HG03103 (cell line): ENCODE data around the gene H6PD.

Experiments used
- ATAC-seq: cut with Tn5 transposase; IDR thresholded peaks from one replicate; pipeline ENCODE4 v1.9.1; 2021; ENCODE audit warnings: low read depth; ENCODE audit not compliant: unreplicated experiment

H6PD gene

DNA sequence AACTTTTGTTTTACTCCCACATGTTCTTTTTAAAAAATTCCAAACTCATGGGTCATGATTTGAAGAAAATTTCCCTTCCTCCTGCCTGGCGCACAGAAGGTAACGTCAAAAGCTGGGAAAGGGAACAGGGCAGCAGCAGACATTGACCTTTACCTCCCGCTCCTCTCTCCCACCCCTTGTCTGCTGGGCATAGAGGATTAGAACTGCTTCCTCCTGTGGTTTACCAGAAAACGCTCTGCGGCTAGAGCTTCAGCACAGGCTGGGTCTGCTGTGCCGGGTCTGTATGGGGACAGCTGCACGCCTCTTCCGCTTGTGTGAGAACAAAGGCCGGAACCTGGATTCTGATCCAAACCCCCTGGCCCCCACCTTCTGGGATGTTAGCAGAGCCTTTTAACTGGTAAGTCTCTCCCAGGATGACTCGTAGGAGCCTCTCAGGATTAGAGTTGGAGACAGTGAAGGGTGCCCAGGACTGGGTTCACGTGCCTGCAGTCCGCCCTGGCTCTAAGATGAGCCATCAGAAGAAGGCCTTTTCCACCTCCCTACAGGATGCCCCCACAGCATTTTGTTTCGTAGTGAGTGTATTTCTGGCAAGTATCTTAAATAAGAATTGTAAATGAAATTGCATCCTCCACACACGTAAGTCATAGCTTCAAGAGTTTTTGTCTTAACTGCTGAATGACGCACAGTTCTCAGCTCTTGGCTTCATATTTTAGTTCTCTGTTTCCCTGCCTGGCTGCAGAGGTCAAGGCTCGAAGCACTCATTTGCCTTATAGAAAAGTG, 5.2 kb downstream of the H6PD start:
- ATAC-seq: peak; percentile 59

DNA sequence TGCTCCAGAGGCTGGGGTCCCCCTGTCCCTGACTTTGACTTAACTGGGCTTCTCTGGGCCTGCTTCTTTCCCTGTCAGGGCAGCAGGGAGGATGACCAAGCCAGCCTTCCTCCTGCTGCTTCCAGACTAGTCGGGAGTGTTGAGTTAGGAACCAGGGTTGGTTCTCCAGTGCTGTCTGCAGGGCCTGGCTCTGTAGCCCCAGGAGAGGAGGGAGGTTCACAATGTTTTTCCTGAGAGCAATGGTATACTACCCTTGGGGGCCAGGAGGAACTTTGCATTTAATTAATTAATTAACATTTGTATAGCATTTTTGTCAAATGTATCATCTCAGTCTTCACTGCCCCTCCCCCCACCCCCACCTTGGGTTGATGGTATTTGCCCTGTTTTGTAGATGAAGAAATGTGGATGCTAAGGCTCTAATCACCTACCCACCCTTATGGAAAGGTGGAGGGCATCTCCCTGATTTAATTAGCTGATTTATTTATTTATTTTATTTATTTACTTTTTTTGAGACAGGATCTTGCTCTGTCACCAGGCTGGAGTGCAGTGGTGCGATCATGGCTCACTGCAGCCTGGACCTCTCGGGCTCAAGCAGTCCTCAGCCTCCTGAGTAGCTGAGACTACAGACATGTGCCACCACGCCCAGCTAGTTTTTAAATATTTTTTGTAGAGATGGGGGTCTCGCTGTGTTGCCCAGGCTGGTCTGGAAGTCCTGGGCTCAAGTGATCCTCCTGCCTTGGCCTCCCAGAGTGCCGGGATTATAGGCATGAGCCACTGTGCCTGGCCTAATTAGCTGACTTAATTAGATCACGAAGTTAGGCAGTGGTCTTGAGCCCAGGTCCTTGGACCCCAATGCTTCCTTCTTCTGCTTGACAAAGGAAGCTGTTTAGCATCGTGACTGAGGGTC, 6.6 kb downstream of the H6PD start:
- no peak for ATAC-seq

DNA sequence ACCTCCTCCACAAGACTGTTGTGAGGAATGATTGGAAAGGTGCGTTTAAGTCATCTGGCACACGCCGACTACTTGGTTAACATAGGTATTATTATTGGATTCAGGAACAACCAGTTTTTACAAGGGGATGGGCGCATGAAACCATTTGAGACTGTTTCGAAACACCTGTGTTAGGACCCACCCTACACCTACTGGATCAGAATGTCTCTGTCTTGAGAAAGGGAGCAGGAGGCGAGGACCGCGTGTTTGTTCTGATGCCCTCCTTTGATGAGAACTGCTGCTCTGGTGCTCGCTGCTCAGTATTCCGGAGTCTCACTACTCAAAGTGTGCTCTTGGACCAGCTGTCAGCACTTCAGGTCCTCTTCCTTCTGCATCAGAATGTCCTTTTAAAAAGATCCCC, 7.3 kb downstream of the H6PD start:
- no peak for ATAC-seq

DNA sequence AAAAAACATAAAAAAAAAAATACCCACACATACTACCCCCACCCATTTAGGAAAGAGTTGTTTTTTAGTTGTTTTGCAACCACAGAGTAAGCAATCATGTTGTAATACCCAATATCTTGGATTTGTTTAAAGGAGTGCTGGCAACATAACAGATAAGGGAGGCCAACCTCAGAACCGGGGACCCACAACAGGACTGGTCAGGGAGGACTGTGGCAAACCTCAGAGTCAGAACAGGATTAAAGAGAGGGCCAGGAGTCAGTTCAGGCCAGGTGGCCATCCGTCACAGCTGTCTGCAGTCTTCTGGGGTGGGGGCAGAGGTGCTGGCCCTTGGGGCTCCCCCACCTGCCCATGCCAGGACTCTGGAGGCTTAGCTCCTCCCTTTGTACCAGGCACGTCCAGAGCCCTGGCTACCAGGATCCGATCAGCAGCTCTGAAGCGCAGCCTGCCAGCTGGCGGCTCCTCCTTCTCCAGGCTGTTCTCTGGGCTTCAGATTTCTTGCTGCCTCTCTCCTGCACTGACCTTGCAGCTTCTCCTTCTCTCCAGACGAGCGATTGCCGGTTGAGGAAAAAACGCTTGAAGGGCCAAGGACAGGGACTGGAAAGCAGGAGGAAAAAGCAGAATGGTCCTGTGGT, 7.9 kb downstream of the H6PD start:
- ATAC-seq: no peak

DNA sequence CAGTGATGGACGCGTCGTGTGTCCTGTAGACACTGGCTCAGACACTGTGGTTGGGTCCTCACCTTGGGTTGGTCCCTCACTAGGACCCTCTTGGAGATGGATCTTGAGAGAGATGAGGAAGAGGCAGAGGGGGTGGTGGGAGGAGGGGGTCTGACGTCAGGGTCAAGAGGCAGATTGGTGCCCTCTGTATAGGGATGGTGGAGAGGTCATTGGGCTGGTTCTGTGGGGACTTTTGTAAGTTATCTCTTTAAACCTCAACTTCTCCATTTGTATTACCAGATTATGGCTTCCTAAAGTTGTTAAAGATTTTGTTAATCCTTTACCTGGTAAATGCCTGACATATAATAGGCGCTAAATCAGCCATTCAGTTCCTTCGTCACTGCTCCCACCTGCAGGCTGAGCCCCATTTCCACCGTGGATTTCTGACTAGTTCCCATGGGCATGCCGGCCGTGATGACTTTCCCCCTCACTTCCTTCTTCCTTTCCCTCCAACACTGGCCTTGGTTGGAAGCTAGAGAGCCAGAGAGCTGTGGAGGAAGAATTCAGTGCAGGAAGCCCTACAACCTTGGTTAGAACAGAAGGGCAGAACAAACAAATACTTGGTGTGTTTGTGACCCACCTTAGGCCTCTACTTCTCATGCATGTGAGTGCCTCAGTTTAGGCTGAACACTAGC, 8.6 kb downstream of the H6PD start:
- no peak for ATAC-seq

DNA sequence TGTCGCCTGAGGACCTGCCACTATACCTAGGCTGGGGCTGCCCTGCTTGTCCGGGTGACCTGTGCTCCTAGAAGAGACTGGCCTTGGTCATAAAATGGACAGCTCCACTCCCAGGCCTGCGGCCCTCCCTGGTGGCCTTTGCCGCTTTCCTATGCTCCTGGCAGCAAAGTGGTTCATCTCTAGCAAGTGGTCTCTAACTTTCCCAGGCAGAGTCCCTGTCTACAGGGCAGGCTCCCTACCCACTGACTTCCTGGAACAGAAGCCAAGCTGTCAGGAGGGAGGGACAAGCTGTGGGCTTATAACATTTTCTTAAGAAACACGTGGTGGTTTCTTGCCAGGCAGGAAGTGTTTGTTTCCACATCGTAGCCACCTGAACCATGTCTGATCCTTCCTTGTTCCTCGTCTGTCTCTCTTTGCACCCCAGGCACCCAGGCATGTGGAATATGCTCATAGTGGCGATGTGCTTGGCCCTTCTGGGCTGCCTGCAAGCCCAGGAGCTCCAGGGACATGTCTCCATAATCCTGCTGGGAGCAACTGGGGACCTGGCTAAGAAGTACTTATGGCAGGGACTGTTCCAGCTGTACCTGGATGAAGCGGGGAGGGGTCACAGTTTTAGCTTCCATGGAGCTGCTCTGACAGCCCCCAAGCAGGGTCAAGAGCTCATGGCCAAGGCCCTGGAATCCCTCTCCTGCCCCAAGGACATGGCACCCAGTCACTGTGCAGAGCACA, 10.1 kb downstream of the H6PD start:
- no peak for ATAC-seq

DNA sequence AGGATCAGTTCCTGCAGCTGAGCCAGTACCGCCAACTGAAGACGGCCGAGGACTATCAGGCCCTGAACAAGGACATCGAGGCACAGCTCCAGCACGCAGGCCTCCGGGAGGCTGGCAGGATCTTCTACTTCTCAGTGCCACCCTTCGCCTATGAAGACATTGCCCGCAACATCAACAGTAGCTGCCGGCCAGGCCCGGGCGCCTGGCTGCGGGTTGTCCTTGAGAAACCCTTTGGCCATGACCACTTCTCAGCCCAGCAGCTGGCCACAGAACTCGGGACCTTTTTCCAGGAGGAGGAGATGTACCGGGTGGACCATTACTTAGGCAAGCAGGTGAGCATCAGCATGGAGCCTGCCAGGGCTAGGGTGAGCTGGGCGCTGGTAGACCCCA, 10.7 kb downstream of the H6PD start:
- ATAC-seq: no peak

DNA sequence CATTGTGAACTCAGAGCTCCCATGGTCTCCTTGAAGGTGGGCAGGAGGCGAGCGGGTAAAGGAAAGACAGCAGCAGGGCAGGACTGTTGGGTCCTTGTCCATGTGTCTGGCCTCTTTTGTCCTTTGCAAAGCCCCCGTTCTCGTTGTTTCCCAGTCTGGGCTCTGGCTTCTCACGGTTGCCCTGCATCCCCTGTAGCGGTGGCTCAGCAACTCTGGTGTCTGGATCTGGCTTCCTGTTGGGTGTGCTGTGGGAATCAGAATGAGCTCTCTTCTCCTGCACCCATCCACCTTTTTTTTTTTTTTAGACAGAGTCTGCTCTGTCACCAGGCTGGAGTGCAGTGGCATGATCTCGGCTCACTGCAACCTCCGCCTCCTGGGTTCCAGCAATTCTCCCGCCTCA, 11.1 kb downstream of the H6PD start:
- ATAC-seq: no peak

DNA sequence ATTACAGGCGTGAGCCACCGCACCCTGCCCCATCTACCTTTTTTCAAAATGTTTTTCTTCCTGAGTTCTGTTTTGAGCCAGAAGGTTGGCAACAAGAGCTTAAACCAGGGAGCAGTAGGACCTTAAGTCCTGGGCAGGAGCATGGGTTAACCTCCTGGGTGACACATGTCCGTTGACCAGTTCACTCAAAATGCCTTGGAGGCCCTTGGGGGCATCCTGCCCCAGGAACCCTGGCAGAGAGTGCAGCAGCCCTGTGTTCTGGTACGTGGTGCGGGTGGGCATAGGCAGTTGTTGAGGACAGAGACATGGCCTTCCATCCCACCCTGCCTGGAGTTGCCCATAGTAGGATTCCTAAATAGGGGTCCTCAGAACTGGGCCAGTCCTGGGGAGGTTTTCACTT, 11.6 kb downstream of the H6PD start:
- no peak for ATAC-seq

DNA sequence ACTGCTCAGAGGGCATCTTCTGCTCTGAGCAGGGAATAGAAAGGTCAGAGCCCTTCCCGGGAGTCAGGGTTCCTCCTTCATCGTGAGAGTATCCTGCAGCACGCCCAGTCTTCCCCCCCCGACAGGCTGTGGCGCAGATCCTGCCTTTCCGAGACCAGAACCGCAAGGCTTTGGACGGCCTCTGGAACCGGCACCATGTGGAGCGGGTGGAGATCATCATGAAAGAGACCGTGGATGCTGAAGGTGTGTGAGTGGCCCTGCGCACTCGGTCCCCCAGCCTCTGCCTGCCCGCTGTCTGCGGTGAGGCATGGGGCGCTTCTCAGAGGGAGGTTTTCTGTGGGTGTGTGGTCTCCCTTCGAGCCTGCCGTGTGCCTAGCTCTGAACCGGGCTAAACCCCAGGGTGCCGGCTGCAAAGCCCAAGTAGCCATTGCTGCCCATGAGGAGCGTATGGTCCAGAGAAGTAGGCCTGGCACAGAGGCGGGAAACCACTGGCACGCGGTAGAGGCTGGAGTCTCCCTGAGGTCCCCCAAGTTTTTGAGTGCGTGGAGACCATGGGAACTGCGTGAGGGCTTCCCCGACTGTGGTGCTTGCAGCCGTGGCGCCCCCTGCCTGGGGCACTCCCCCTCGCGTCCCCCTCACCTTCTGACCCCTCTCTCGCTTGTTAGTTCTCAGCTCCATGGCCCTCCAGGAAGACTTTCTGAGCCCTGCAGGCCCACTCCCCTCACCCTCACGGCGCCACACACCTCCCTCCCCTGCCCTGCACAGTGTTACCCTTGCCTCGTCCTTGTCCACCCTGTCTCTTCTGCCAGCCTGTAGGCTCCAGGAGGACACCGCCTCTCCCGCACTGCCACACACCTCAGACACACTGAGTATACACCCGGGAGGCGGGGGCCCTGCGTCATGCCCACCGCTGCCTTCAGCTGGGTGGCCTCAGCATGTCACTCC, 12.5 kb downstream of the H6PD start:
- no peak for ATAC-seq

DNA sequence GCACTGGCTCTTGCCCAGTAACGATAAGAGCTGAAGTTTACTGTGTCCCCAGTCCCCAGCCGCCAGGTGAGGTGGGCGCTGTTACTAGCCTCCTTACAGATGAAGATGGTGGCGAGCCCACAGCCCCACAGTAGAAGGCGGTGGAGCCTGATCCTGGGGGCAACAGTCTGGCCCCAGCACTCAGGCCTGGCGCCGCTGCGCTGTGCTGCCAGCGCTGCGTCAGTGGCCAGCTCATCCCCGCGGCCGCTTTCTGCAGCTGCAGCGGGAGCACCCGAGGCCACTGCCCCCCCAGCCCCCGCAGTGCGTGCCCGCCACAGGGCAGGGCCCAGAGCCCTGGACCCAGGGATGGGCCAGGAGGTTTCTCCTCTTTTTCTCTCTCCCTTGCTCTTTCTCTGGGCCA, 13.3 kb downstream of the H6PD start:
- ATAC-seq: no peak

DNA sequence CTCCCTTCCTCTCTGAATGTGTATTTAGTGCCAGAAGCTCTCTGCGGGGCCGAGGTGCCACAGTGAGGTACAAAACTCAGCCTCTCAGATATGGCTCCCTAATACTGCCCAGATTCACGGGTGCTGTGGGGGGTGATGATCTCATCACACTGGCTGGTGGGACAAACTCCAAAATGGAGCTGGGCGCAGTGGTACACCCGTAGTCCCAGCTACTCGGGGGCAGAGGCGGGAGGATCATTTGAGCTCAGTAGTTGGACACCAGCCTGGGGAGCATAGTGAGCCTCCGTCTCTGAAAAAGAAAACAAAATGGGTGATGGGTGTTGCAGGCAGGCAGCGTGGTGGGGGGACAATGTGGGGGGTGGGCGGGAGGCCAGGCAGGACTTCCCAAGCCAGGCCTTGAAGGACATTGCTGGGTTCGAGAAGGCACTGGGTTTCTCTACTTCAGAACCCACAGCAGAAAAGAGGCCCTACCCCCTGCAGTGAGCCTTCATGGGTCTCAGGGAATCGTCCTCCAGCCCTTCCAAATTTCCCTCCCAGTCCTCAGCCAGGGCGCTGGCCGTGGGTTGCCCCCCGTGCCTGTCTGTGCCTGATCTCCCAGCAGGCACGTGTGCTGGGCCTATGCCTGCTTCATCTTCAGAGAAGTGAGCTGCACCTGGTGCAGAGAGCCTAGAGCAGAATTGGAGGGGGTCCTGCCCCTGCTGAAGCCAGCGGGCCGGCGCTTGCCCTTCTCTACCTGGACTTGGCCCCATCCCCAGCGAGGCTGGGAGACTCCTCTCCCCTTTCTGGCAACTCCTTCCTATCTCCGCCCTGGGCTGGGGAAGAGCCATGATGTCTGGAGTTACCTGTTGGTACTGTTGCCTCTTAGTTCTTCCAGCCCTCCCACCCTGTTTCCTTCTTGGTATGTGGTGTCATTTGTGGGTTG, 14.0 kb downstream of the H6PD start:
- ATAC-seq: no peak

DNA sequence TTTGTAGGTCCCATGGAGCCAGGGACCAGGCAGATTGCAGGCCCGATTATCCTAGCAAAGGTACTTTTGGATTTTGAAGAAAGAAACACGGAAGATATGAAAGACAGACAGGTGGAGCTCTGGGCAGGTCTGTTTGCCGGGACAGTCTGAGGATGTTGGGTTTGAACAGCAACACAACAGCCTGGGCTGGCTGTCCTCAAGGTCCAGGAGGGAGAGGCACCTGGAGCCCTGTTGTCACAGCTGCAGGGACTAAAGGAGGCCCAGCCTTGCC, 14.6 kb downstream of the H6PD start:
- no peak for ATAC-seq

DNA sequence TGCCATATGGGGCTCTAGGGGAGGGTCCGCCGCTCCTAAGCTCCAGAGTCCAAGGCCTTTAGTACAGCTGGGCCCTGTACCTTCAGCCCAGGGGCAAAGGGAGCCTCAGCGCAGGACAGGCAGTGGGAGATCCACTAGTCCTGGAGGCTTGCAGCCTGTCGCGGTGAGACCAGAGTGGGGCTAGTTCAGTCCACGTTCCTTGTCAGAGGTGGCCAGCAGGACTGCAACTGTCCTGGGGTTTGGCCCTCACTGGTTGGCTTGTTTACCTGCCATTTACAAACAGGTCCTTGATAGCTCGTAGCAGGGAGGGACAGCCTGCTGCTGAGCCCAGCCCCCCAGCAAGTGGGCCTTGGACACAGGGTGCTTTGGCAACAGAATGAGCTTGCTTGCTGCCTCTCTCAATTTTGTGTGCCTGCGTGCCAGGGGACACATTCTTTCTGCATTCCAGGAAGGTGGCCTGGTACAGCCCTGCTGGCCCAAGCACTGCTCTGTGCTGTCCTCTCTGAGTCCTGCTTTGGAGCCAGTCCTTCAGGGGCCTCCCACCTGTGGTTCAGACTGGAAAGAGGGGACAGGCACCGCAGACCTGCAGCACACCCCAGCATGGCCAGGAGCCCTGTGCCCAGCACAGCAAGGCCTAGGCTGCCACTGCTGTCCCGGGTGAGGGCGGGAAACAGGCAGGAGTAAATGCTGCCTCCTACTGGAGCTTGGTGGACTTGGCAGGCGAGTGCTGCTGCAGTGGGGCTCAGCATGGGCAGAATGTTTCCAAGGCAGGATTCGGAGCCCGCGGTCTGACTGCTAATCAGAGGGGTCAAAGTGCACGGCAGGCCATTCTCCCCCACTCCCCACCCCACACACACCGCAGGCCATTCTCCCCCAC, 15.2 kb downstream of the H6PD start:
- no peak for ATAC-seq

DNA sequence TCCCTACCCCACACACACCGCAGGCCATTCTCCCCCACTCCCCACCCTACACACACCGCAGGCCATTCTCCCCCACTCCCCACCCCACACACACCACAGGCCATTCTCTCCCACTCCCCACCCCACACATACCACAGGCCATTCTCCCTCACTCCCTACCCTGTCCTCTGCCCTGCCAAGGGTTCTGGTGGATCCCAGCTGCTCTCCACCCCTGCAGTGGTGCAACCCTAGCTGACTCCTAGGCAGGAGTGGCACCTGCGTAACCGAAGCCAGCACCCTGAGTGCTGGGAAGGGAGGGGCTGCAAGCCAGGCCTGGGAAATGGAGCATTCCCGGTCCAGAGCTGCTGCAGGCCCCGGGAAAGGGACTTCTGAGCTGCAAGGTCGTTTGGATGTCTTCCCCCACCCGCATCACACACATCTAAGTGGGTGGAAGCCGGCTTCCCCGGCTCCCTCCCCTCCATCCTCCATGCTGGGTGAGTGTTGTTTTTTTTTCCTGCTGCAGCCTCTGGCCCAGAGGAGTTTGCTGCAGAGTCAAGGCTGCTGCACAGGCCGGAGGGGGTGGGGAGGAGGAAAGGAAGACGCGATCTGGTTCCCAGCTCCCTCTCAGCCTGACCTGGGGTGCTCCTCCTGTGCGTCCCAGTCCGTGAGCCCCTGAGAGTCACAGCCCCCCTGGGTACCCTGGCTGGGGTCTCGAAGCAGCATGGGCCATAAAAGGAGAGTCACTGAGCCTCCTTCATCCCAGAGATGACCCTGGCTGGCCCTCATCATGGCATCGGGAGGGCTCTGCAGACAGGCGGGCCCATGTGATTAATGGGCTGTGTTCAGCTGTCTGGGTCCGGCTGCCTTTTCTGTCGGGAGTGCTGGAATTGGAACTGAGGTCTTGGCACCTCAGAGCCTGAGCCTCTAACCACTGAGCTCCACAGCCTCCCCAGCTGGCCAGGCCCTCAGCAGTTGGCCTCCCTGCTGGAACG, 16.1 kb downstream of the H6PD start:
- no peak for ATAC-seq

DNA sequence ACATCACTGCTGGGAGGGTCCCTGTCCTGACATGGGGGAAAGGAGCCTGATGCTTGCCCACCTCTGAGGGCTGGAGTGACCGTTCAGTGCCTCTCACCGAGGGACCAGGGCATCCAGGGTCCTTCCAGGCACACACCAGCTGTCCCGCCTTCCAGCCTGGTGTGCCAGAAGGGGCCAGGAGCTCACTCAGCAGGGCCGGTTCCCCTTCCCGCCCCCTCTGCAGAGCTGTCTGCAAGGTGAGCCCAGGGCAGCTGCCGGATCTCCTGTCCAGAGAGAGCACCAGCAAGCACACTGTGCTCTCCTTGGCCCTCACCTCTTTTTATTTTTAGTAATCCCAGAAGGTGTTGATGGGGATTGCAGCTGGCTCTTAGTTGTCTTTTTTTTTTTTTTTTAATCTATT, 16.9 kb downstream of the H6PD start:
- ATAC-seq: no peak
